SK-N-SH (cell line): ENCODE results near the gene PRM1.

ENCODE experiments used
- CTCF ChIP-seq: fragments of 200-600 bp; sonication (generic); IDR thresholded peaks from 2 replicates; pipeline ENCODE4 v1.6.1; 2017; ENCODE audit warnings: antibody characterized with exemption, mild to moderate bottlenecking, moderate library complexity
- ELF1 ChIP-seq: IDR thresholded peaks from 2 replicates; pipeline ENCODE4 v1.4.0; 2012
- EP300 ChIP-seq, 2 experiments: IDR thresholded peaks; 2 replicates each; pipeline versions ENCODE4 v1.4.0 to v1.6.1; 2012; ENCODE audit warnings: borderline replicate concordance in 1 of 2, low read depth in 1 of 2, low read length in 1 of 2
- EZH2phosphoT487 ChIP-seq: fragments of 200-600 bp; sonication (generic); IDR thresholded peaks from 2 replicates; pipeline ENCODE4 v1.6.1; 2017; ENCODE audit warnings: low read depth, mixed run types, mild to moderate bottlenecking, antibody characterized with exemption, moderate library complexity, borderline replicate concordance
- FOSL2 ChIP-seq: IDR thresholded peaks from 2 replicates; pipeline ENCODE4 v1.4.0; 2012; ENCODE audit warnings: low read depth, mild to moderate bottlenecking, moderate library complexity, borderline replicate concordance
- JUND ChIP-seq: IDR thresholded peaks from 2 replicates; pipeline ENCODE4 v1.4.0; 2012
- MAX ChIP-seq: IDR thresholded peaks from 2 replicates; pipeline ENCODE4 v1.4.0; 2012; ENCODE audit warnings: low read depth
- RCOR1 ChIP-seq: fragments of 150-350 bp; IDR thresholded peaks from 2 replicates; pipeline ENCODE4 v1.6.1; 2017; ENCODE audit warnings: antibody characterized with exemption, low read length
- REST ChIP-seq: IDR thresholded peaks from 2 replicates; pipeline ENCODE4 v1.6.1; 2012; ENCODE audit warnings: mild to moderate bottlenecking, low read depth, low read length, moderate library complexity
- SIN3A ChIP-seq: IDR thresholded peaks from 2 replicates; pipeline ENCODE4 v1.6.1; 2012; ENCODE audit warnings: low read depth, mild to moderate bottlenecking, low read length, moderate library complexity, borderline replicate concordance
- SMC3 ChIP-seq: IDR thresholded peaks from 2 replicates; pipeline ENCODE4 v1.6.1; 2012; ENCODE audit warnings: low read depth, low read length, improper control_type of control experiment
- TEAD4 ChIP-seq: IDR thresholded peaks from 2 replicates; pipeline ENCODE4 v1.4.0; 2012; ENCODE audit warnings: mild to moderate bottlenecking, borderline replicate concordance; ENCODE audit not compliant: insufficient read depth
- YY1 ChIP-seq: IDR thresholded peaks from 2 replicates; pipeline ENCODE4 v1.4.0; 2012; ENCODE audit warnings: low read depth, mild to moderate bottlenecking

- TF ChIP-seq MAX (peak; percentile 41), YY1 (no peak), CTCF (peak; percentile 74), FOSL2 (no peak), EZH2phosphoT487 (no peak), EP300 (IDR thresholded peaks at IDR 0.05; ENCODE audit: borderline replicate concordance in 1 of 2, low read depth in 1 of 2, low read length in 1 of 2) (no peak), SIN3A (no peak), RCOR1 (no peak), ELF1 (no peak), SMC3 (peak; percentile 88), JUND (no peak), TEAD4 (no peak), REST (no peak)
Measured at GRCh38 chr16:11257131-11257938, 23.8 kb downstream of the PRM1 start.
